Measurements from ENCODE around the gene PAX5.
A peak's percentile ranks its signal among the peaks of the same experiment; 100 is the strongest.

PAX5 gene

DNA sequence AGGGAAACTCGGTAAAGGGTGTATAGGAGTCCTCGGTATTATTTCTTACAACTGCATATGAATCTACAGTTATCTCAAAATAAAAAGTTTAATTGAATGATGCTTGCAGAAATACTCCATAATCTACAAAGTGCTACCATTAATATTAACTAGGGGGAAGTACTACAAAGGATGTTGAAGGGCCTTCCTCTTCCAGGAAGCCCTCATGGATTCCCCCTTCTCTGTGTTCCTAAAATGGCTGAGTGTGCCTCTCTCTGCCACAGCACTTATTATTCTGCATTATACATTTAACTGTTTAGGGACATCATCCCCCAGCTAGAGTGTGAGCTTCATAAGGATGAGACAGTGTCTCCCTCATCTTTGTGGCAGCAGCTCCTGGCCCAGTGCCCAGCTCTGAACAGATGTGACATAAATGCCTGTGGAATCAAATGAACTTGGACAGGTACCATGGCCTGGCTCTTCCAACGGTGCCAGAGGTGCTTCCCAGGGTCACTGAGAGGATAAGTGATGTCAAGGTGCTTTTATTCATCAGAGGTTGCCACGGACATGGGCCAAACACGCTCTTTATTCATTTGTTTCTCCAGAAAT is 99.5 kb downstream of the PAX5 start:
- TF ChIP-seq, protein P1, sequence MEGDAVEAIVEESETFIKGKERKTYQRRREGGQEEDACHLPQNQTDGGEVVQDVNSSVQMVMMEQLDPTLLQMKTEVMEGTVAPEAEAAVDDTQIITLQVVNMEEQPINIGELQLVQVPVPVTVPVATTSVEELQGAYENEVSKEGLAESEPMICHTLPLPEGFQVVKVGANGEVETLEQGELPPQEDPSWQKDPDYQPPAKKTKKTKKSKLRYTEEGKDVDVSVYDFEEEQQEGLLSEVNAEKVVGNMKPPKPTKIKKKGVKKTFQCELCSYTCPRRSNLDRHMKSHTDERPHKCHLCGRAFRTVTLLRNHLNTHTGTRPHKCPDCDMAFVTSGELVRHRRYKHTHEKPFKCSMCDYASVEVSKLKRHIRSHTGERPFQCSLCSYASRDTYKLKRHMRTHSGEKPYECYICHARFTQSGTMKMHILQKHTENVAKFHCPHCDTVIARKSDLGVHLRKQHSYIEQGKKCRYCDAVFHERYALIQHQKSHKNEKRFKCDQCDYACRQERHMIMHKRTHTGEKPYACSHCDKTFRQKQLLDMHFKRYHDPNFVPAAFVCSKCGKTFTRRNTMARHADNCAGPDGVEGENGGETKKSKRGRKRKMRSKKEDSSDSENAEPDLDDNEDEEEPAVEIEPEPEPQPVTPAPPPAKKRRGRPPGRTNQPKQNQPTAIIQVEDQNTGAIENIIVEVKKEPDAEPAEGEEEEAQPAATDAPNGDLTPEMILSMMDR (IDR thresholded peaks at IDR 0.05; ENCODE audit: insufficient read depth, low read depth, low read length, missing control alignments): no peak
- H3K4me3 ChIP-seq (ENCODE audit: low read depth, low read length): no peak overlapping the region
- DNase-seq (ENCODE audit: low read depth): no peak

DNA sequence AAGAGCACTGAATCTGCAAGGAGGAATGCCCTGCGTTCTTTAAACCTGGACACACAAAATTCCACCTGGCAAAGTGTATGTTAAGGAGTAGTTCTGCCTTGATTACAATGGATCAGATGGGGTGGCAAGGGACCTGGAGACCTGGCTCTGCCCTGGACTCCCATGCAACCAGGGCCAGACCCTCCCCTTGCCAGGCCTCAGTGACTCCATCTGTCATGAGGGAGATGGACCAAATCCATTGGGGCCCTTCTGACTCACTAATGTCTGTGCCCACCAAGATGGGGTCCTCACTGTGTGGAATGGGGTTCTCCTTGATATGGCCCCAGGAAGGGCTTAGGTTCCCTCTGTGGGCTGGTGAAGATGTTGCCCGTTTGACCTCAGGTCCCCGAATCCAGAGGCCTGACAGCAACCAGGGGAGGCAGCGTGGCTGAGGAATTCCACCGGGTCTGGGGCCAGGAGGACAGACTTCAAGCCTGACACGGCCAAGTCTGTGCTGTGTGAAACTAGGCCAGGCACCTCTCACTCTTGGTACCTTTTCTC is 100.3 kb downstream of the PAX5 start:
- TF ChIP-seq, protein P1 (IDR thresholded peaks at IDR 0.05; ENCODE audit: insufficient read depth, low read depth, low read length, missing control alignments): no peak
- H3K4me3 ChIP-seq (ENCODE audit: low read depth, low read length): no peak overlapping the region
- no peak for DNase-seq (ENCODE audit: low read depth)

DNA sequence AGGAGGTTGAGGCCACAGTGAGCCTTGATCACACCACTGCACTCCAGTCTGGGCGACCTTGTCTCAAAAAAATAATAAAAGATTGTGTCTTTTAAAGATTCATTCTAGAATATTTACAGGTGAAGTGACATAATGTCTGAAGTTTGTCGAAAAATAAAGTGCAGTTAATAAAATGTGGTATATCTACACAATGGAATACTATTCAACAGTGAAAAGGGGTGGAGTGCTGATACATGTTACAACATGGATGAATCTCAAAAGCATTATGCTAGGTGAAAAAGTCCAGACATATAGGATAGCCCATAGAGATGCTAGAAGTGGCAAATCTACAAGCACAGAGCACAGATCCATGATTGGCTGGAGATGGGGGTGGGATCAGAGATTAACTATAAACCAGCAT is 101.9 kb downstream of the PAX5 start:
- TF ChIP-seq, protein P1 (IDR thresholded peaks at IDR 0.05; ENCODE audit: insufficient read depth, low read depth, low read length, missing control alignments): no peak
- H3K4me3 ChIP-seq (ENCODE audit: low read depth, low read length): no peak overlapping the region
- DNase-seq (ENCODE audit: low read depth): no peak

DNA sequence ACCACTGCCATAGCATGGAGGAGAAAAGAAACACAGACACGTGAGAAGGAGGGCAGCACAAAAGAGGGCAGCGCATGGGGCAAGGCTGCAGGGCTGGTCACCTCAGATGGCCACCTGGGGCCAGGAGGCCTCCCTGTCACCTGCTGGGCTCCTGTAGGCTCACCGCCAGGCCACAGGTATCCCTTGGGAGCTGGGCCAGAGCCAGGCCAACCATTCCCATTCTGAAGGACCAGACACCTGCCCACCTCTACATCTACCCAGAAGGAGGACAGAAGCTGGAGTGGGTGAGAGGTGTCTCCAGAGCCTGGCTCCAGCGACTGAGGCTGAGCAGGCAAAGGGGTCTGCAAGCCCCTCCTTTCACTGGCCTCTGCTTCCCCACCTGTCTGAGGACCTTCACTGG is 103.1 kb downstream of the PAX5 start:
- TF ChIP-seq, protein P1 (IDR thresholded peaks at IDR 0.05; ENCODE audit: insufficient read depth, low read depth, low read length, missing control alignments): no peak
- no peak for DNase-seq (ENCODE audit: low read depth)
- H3K4me3 ChIP-seq (ENCODE audit: low read depth, low read length): no peak overlapping the region

DNA sequence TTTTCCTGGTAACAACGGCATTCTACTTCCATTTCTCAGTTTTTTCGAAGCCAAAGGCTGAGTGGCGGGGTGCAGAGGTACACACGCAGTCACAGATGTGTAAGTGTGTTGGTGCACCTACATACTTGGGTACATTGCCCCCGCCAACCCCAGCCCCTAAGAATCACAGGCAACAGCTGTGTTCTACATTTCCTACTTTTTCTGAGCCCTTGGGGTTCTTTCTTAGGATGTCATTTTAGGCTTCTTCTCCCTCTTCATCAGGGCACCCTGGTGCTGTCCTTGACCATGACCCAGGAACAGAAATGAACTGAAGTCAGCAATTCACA is 104.8 kb downstream of the PAX5 start:
- no peak overlapping the region for H3K4me3 ChIP-seq (ENCODE audit: low read depth, low read length)
- no peak for DNase-seq (ENCODE audit: low read depth)
- TF ChIP-seq, protein P1 (IDR thresholded peaks at IDR 0.05; ENCODE audit: insufficient read depth, low read depth, low read length, missing control alignments): no peak

DNA sequence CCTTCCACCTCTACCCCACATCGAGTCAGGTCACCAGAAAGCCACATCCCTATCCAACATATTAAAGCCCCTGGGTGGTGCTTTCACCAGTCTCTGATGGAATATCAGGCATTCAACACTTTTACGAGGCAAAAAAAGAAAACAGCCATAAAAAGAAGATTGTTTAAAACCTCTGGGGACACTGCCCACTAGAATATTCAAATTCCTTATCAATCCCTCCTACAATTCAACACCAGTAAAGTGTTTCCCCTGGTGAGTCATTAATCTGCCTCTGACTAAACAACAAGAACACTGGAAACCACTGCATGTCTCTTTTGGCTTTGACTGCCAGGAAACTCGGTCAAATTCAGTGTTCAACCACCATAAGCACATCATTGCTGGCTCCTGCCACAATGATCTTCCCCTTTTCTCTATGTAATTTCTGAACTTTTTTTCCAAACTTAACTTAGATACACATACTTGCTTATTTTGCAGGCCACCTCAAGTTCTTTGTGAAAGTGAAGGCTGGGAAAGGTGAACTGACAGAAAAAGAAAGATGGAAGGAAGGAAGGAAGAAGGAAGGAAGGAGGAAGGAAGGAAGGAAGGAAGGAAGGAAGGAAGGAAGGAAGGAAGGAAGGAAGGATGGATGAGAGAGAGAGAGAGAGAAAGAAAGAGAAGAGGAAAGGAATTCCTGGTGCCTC is 105.3 kb downstream of the PAX5 start:
- no peak overlapping the region for H3K4me3 ChIP-seq (ENCODE audit: low read depth, low read length)
- TF ChIP-seq, protein P1 (IDR thresholded peaks at IDR 0.05; ENCODE audit: insufficient read depth, low read depth, low read length, missing control alignments): no peak
- DNase-seq (ENCODE audit: low read depth): peak; percentile 78
